Measurements from ENCODE around the gene PGRMC2.
A peak's percentile ranks its signal among the peaks of the same experiment; 100 is the strongest.

PGRMC2 gene

DNA sequence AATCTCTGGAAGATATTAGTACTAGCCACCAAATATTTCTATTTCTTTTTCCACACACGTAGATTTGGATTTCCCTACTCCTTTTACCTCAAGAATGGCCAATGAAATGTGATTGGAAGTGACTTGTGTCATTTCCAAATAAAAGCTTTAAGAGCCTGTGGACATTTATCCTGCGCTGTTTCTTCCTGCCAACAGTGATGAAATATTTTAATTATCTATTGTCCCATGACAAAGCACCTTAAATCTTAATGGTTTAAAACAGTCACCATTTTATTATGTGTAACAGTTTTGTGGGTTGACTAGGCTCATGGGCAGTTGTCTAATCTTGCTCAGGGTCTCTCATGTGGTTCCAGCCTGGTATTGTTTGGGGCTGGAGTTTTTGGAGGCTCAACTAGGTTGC, 3.5 kb upstream of the PGRMC2 start:
- Histone ChIP-seq H3K36me3 (no peaks in the 10 kb centered on the region), H3K27ac (no peak overlapping the region), H3K4me1 (ENCODE audit: control insufficient read depth in 1 of 2, insufficient read depth in 1 of 2, low read depth in 1 of 2, low read length in 1 of 2) (peaks cover 22 to 24% of the 10 kb centered on the region in 2 experiments), H3K4me3 (ENCODE audit: low read depth in 1 of 2, low read length in 1 of 2) (no peak overlapping the region), H3K27me3 (no peaks in the 10 kb centered on the region), H3K9me3 (no peaks in the 10 kb centered on the region)
- TF ChIP-seq, protein P1, sequence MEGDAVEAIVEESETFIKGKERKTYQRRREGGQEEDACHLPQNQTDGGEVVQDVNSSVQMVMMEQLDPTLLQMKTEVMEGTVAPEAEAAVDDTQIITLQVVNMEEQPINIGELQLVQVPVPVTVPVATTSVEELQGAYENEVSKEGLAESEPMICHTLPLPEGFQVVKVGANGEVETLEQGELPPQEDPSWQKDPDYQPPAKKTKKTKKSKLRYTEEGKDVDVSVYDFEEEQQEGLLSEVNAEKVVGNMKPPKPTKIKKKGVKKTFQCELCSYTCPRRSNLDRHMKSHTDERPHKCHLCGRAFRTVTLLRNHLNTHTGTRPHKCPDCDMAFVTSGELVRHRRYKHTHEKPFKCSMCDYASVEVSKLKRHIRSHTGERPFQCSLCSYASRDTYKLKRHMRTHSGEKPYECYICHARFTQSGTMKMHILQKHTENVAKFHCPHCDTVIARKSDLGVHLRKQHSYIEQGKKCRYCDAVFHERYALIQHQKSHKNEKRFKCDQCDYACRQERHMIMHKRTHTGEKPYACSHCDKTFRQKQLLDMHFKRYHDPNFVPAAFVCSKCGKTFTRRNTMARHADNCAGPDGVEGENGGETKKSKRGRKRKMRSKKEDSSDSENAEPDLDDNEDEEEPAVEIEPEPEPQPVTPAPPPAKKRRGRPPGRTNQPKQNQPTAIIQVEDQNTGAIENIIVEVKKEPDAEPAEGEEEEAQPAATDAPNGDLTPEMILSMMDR (IDR thresholded peaks at IDR 0.05), result no peak

DNA sequence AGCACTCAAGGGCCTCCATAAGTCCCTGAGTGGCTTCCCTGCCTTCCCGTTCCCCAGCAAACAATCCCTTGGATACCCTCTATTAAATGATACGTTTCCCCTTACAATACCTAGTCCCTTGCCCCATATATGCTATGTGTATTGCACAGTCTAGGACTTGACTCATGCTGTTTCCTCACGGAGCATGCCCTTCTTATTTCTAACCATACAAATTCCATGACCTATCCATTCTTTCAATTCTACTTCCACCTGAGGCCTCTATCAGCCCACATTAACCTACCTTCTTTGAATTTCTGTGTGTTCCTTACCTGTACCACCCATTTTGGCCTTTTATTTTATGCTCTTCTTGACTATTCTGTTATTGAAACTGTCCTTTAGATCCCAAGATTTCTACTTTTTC, 2.9 kb upstream of the PGRMC2 start:
- Histone ChIP-seq H3K9me3 (no peaks in the 10 kb centered on the region), H3K4me3 (ENCODE audit: low read depth in 1 of 2, low read length in 1 of 2) (no peak overlapping the region), H3K36me3 (no peaks in the 10 kb centered on the region), H3K27ac (no peak overlapping the region), H3K27me3 (no peaks in the 10 kb centered on the region), H3K4me1 (ENCODE audit: control insufficient read depth in 1 of 2, insufficient read depth in 1 of 2, low read depth in 1 of 2, low read length in 1 of 2) (peaks cover 24 to 28% of the 10 kb centered on the region in 2 experiments)
- TF ChIP-seq, protein P1 (IDR thresholded peaks at IDR 0.05), result no peak

GRCh38 chr4:128289523-128290158, 2.0 kb upstream of the PGRMC2 start:
- H3K27ac ChIP-seq, result no peak overlapping the region
- H3K27me3 ChIP-seq, result no peaks in the 10 kb centered on the region
- TF ChIP-seq, protein P1 (IDR thresholded peaks at IDR 0.05), result no peak
- H3K4me1 ChIP-seq (ENCODE audit: control insufficient read depth in 1 of 2, insufficient read depth in 1 of 2, low read depth in 1 of 2, low read length in 1 of 2), result peaks cover 24 to 28% of the 10 kb centered on the region in 2 experiments
- H3K9me3 ChIP-seq, result no peaks in the 10 kb centered on the region
- H3K4me3 ChIP-seq (ENCODE audit: low read depth in 1 of 2, low read length in 1 of 2), result no peak overlapping the region
- H3K36me3 ChIP-seq, result no peaks in the 10 kb centered on the region

GRCh38 chr4:128288689-128289106, 1.1 kb upstream of the PGRMC2 start:
- H3K4me1 ChIP-seq (ENCODE audit: control insufficient read depth in 1 of 2, insufficient read depth in 1 of 2, low read depth in 1 of 2, low read length in 1 of 2), result peaks cover 24 to 28% of the 10 kb centered on the region in 2 experiments
- no peaks in the 10 kb centered on the region for H3K36me3 ChIP-seq
- H3K9me3 ChIP-seq, result no peaks in the 10 kb centered on the region
- no peaks in the 10 kb centered on the region for H3K27me3 ChIP-seq
- H3K27ac ChIP-seq, result peak overlapping the region; percentile 87
- TF ChIP-seq, protein P1 (IDR thresholded peaks at IDR 0.05), result no peak
- peak overlapping the region; percentile 67 to 96 for H3K4me3 ChIP-seq (ENCODE audit: low read depth in 1 of 2, low read length in 1 of 2)

- Histone ChIP-seq H3K4me3 (ENCODE audit: low read depth in 1 of 2, low read length in 1 of 2) (peak overlapping the region; percentile 67 to 96), H3K36me3 (no peaks in the 10 kb centered on the region), H3K9me3 (no peaks in the 10 kb centered on the region), H3K27ac (peak overlapping the region; percentile 87), H3K4me1 (ENCODE audit: control insufficient read depth in 1 of 2, insufficient read depth in 1 of 2, low read depth in 1 of 2, low read length in 1 of 2) (peaks cover 24 to 28% of the 10 kb centered on the region in 2 experiments), H3K27me3 (no peaks in the 10 kb centered on the region)
- TF ChIP-seq, protein P1 (IDR thresholded peaks at IDR 0.05), result peak; percentile 91
These were observed 467 bp upstream of the PGRMC2 start for GRCh38 chr4:128287871-128288688.

Measured in neutrophil (primary cell).